Hematopoietic multipotent progenitor cell treated with erythropoietin and hydrocortisone succinate and interleukin-3 and kit ligand, for 15 days (in vitro differentiated cells): Measurements from ENCODE around the gene DNAI2.
"Not testable (repeated sequence)": the region's sequence is repeated elsewhere in the genome, so short reads cannot be mapped to it uniquely, and the experiment has no call there.

Experiments
- DNase-seq: peaks from one replicate; pipeline ENCODE4 v3.0.0-alpha.2; 2015; ENCODE audit warnings: low spot score

DNAI2 gene

GRCh38 chr17:74274709-74275340, 791 bp downstream of the DNAI2 start:
- no peak for DNase-seq

- DNase-seq = no peak
Measured at GRCh38 chr17:74276051-74276476, 2.0 kb downstream of the DNAI2 start.

GRCh38 chr17:74276541-74277009, 2.5 kb downstream of the DNAI2 start:
- no peak for DNase-seq

- DNase-seq = no peak
Measured at GRCh38 chr17:74277935-74278334, 3.9 kb downstream of the DNAI2 start.

GRCh38 chr17:74279617-74280016, 5.6 kb downstream of the DNAI2 start:
- not testable (repeated sequence) for DNase-seq

GRCh38 chr17:74280093-74280513, 6.1 kb downstream of the DNAI2 start:
- DNase-seq = no peak

GRCh38 chr17:74281799-74282198, 7.8 kb downstream of the DNAI2 start:
- DNase-seq = no peak

- not testable (repeated sequence) for DNase-seq
Measured at GRCh38 chr17:74282274-74282586, 8.2 kb downstream of the DNAI2 start.

- peak; percentile 52 for DNase-seq
Measured at GRCh38 chr17:74282587-74283370, 8.7 kb downstream of the DNAI2 start.

- DNase-seq = no peak
Measured at GRCh38 chr17:74283371-74283673, 9.3 kb downstream of the DNAI2 start.

GRCh38 chr17:74287031-74287602, 13.1 kb downstream of the DNAI2 start:
- peak; percentile 86 for DNase-seq

GRCh38 chr17:74288785-74289184, 14.8 kb downstream of the DNAI2 start:
- no peak for DNase-seq

- no peak for DNase-seq
Measured at GRCh38 chr17:74289688-74290087, 15.7 kb downstream of the DNAI2 start.

- DNase-seq = peak; percentile 86
Measured at GRCh38 chr17:74290340-74290739, 16.3 kb downstream of the DNAI2 start.

- DNase-seq = no peak
Measured at GRCh38 chr17:74292495-74292894, 18.5 kb downstream of the DNAI2 start.

- peak; percentile 82 for DNase-seq
Measured at GRCh38 chr17:74295625-74296547, 21.9 kb downstream of the DNAI2 start.

- peak; percentile 96 for DNase-seq
Measured at GRCh38 chr17:74296548-74296936, 22.5 kb downstream of the DNAI2 start.

- no peak for DNase-seq
Measured at GRCh38 chr17:74297941-74298340, 23.9 kb downstream of the DNAI2 start.

GRCh38 chr17:74298778-74299177, 24.7 kb downstream of the DNAI2 start:
- DNase-seq = no peak

GRCh38 chr17:74299226-74300009, 25.4 kb downstream of the DNAI2 start:
- no peak for DNase-seq

- DNase-seq = no peak
Measured at GRCh38 chr17:74303305-74303704, 29.3 kb downstream of the DNAI2 start.

GRCh38 chr17:74304184-74304583, 30.1 kb downstream of the DNAI2 start:
- no peak for DNase-seq
